HEK293 (cell line): ENCODE measurements around the gene INTS15.

Experiments used
- CTCF ChIP-seq: fragments of 450-650 bp; formaldehyde crosslinking; IDR thresholded peaks from 2 replicates; pipeline ENCODE4 v1.5.1; 2016; ENCODE audit warnings: missing biosample characterization, missing genetic modification characterization
- HOXA7 ChIP-seq: sonication (generic); formaldehyde crosslinking; IDR thresholded peaks from 2 replicates; pipeline ENCODE4 v1.8.1; 2022; ENCODE audit warnings: missing genetic modification reagents, borderline replicate concordance
- REST ChIP-seq: fragments of 450-650 bp; formaldehyde crosslinking; IDR thresholded peaks from 2 replicates; pipeline ENCODE4 v1.5.1; 2016; ENCODE audit warnings: missing biosample characterization, missing genetic modification characterization
- ZNF10 ChIP-seq: fragments of 450-650 bp; formaldehyde crosslinking; IDR thresholded peaks from 2 replicates; pipeline ENCODE4 v1.5.1; 2017; ENCODE audit warnings: missing biosample characterization, missing genetic modification characterization
- ZNF121 ChIP-seq: fragments of 450-650 bp; formaldehyde crosslinking; IDR thresholded peaks from 2 replicates; pipeline ENCODE4 v1.5.1; 2016; ENCODE audit warnings: missing biosample characterization, missing genetic modification characterization
- ZNF214 ChIP-seq: fragments of 450-650 bp; formaldehyde crosslinking; IDR thresholded peaks from 2 replicates; pipeline ENCODE4 v1.5.1; 2017; ENCODE audit warnings: missing biosample characterization, mild to moderate bottlenecking, missing genetic modification characterization, borderline replicate concordance
- ZNF274 ChIP-seq, 2 experiments: fragments of 200-500 bp in 1 of 2; fragments of 450-650 bp in 1 of 2; sonication (Bioruptor generic) in 1 of 2; formaldehyde crosslinking in 1 of 2; IDR thresholded peaks; 2 replicates each; pipeline versions ENCODE4 v1.5.1 to v1.6.1; 2014 to 2016; ENCODE audit warnings: borderline replicate concordance in 1 of 2, inconsistent platforms in 1 of 2, low read length in 1 of 2, missing biosample characterization in 1 of 2, missing genetic modification characterization in 1 of 2
- ZNF488 ChIP-seq: fragments of 450-650 bp; formaldehyde crosslinking; IDR thresholded peaks from 2 replicates; pipeline ENCODE4 v1.5.1; 2016; ENCODE audit warnings: missing biosample characterization, missing genetic modification characterization
- ZNF510 ChIP-seq: fragments of 450-650 bp; formaldehyde crosslinking; IDR thresholded peaks from 2 replicates; pipeline ENCODE4 v1.5.1; 2018; ENCODE audit warnings: mild to moderate bottlenecking, missing genetic modification characterization, missing biosample characterization; ENCODE audit not compliant: insufficient replicate concordance
- ZNF791 ChIP-seq: fragments of 450-650 bp; formaldehyde crosslinking; IDR thresholded peaks from 2 replicates; pipeline ENCODE4 v1.5.1; 2016; ENCODE audit warnings: missing biosample characterization, missing genetic modification characterization

GRCh38 chr7:6624246-6624611 is 34.4 kb downstream of the INTS15 start:
- TF ChIP-seq CTCF (tag by site-specific recombination) (no peak), ZNF214 (tag by site-specific recombination) (no peak), REST (no peak), ZNF791 (tag by site-specific recombination) (no peak), ZNF510 (tag by site-specific recombination) (no peak), ZNF274 (IDR thresholded peaks at IDR 0.05; ENCODE audit: low read length) (no peak), ZNF274 (tag by site-specific recombination; IDR thresholded peaks at IDR 0.05; ENCODE audit: borderline replicate concordance) (no peak), HOXA7 (CRISPR knock-in tag) (no peak), ZNF488 (tag by site-specific recombination) (no peak), ZNF10 (tag by site-specific recombination) (no peak), ZNF121 (tag by site-specific recombination) (no peak)
